ENCODE results near the gene TAF4B.

DNA sequence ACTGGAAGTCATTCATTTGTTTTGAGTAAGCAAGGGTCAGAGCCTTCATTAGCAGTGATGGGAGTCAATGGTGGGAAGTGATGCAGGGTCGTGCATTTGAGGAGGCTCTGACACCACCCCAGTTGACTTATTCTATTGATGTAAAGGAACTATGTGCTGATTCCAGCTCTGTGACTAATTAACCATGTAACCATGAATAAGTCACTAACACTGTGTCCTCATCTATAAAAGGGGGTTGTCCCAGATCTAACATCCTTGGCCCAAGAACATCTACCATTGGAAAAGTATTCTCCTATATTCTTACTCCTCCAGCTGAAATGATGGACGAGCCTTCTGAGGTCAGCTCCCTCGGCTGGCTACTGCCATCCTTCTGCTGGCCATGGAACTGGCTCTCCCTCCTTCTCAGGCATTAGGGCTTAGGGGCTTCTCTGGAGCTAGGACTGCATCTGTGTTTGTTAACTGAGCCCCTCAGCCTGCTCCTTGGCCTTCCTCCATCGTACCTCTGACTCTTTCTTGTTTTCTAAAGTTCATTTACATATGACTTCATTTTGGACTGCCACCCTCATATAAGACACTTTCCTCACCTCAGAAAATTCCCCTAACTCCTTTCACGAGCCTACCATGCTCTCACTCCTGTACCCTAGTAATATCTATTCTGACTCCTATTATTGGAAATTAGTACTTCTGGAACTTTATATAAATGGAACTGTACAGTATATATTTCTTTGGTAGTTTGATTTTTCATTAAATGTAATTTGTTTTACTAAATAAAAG is 206.6 kb downstream of the TAF4B start:
- TF ChIP-seq, protein P1, sequence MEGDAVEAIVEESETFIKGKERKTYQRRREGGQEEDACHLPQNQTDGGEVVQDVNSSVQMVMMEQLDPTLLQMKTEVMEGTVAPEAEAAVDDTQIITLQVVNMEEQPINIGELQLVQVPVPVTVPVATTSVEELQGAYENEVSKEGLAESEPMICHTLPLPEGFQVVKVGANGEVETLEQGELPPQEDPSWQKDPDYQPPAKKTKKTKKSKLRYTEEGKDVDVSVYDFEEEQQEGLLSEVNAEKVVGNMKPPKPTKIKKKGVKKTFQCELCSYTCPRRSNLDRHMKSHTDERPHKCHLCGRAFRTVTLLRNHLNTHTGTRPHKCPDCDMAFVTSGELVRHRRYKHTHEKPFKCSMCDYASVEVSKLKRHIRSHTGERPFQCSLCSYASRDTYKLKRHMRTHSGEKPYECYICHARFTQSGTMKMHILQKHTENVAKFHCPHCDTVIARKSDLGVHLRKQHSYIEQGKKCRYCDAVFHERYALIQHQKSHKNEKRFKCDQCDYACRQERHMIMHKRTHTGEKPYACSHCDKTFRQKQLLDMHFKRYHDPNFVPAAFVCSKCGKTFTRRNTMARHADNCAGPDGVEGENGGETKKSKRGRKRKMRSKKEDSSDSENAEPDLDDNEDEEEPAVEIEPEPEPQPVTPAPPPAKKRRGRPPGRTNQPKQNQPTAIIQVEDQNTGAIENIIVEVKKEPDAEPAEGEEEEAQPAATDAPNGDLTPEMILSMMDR (IDR thresholded peaks at IDR 0.05) = no peak
- TF ChIP-seq GATA2 (CRISPR knock-in tag; IDR thresholded peaks at IDR 0.05) (no peak), JUND (IDR thresholded peaks at IDR 0.05) (no peak), MXI1 (IDR thresholded peaks at IDR 0.05; ENCODE audit: low read depth, low read length) (no peak), FOXM1 (IDR thresholded peaks at IDR 0.05; ENCODE audit: low read depth) (no peak), GABPA (IDR thresholded peaks at IDR 0.05; ENCODE audit: low read depth) (no peak), TEAD4 (IDR thresholded peaks at IDR 0.05; ENCODE audit: borderline replicate concordance, insufficient read depth) (no peak), RAD21 (IDR thresholded peaks at IDR 0.05; ENCODE audit: low read length) (no peak), CHD2 (IDR thresholded peaks at IDR 0.05; ENCODE audit: low read length, partially characterized antibody) (no peak), EP300 (IDR thresholded peaks at IDR 0.05; ENCODE audit: borderline replicate concordance in 1 of 2, low read depth in 1 of 2, low read length in 1 of 2) (no peak)
- TF ChIP-seq, protein P2, sequence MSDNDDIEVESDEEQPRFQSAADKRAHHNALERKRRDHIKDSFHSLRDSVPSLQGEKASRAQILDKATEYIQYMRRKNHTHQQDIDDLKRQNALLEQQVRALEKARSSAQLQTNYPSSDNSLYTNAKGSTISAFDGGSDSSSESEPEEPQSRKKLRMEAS (IDR thresholded peaks at IDR 0.05; ENCODE audit: low read depth) = no peak
- TF ChIP-seq, protein P3, sequence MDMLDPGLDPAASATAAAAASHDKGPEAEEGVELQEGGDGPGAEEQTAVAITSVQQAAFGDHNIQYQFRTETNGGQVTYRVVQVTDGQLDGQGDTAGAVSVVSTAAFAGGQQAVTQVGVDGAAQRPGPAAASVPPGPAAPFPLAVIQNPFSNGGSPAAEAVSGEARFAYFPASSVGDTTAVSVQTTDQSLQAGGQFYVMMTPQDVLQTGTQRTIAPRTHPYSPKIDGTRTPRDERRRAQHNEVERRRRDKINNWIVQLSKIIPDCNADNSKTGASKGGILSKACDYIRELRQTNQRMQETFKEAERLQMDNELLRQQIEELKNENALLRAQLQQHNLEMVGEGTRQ (IDR thresholded peaks at IDR 0.05; ENCODE audit: borderline replicate concordance, low read depth, low read length) = no peak

Data from SK-N-SH (cell line).